K562 (cell line): ENCODE results near the gene CDX1. TPM values are rescaled to one million over a fixed set of nuclear protein-coding genes. Genes with fewer than 3 reads are reported as not detected.

ENCODE experiments used
- ATAC-seq: fragments of 200-7000 bp; cut with Tn5 transposase; 3 replicates; pipeline ENCODE4 v1.9.1; 2020; ENCODE audit warnings: moderate library complexity
- BruUV-seq: library from RNA; stranded (reverse); fragments of 400-500 nt; replicated peaks from 2 replicates; lab custom pipeline; 2021; lab: Mats Ljungman, UMichigan
- CTCF ChIA-PET: fragments of 300-600 bp; formaldehyde crosslinking; extraction: SDS; loops from one replicate; lab custom pipeline; 2021; ENCODE audit warnings: low intra/inter-chr PET ratio; lab: Yijun Ruan, JAX
- POLR2A ChIA-PET: fragments of 300-600, 350-650 bp; sonication (Branson Sonifier 250); formaldehyde crosslinking; extraction: SDS; loops from one replicate; lab custom pipeline; 2021; ENCODE audit warnings: antibody characterized with exemption, inconsistent platforms; lab: Yijun Ruan, JAX
- DNase-seq, 4 experiments: peaks; one replicate each; pipeline versions ENCODE4 v3.0.0 to v3.0.0-alpha.2; 2011 to 2018; ENCODE audit warnings: low spot score in 3 of 4, mixed read lengths in 3 of 4; ENCODE audit errors: extremely low read depth in 1 of 4
- FAIRE-seq: peaks from 2 replicates; lab custom pipeline; 2011; peaks lifted over from hg19 to GRCh38; lab: Jason Lieb, UNC
- H2AFZ ChIP-seq: 2 replicates; pipeline ENCODE4 v1.6.0; 2011; ENCODE audit warnings: low read depth, low read length, control low read depth, inconsistent platforms
- H3K27ac ChIP-seq: fragments of 200-600 bp; 3 replicates; pipeline ENCODE4 v1.8.0; 2011; ENCODE audit warnings: low read depth, mild to moderate bottlenecking, control low read depth, inconsistent platforms, low read length, moderate library complexity, mixed read lengths; ENCODE audit errors: extremely low read depth
- H3K27me3 ChIP-seq, 2 experiments: fragments of 300-600 bp in 1 of 2; 2 replicates in 1 of 2; 3 replicates in 1 of 2; pipeline versions ENCODE4 v1.6.0 to v1.8.0; 2011; ENCODE audit warnings: inconsistent platforms in 2 of 2, low read length in 2 of 2, mild to moderate bottlenecking in 1 of 2, mixed read lengths in 1 of 2, moderate library complexity in 1 of 2; ENCODE audit not compliant: control insufficient read depth in 2 of 2, insufficient read depth in 2 of 2
- H3K36me3 ChIP-seq: fragments of 300-600 bp; 3 replicates; pipeline ENCODE4 v1.8.0; 2011; ENCODE audit warnings: mild to moderate bottlenecking, low read length, inconsistent platforms; ENCODE audit not compliant: control insufficient read depth, insufficient read depth
- H3K4me1 ChIP-seq, 2 experiments: fragments of 200-600 bp in 1 of 2; replicated peaks in 1 of 2; 2 replicates in 1 of 2; 3 replicates in 1 of 2; pipeline versions ENCODE4 v1.5.1 to v1.8.0; 2011; ENCODE audit warnings: inconsistent platforms in 2 of 2, low read length in 2 of 2, mild to moderate bottlenecking in 1 of 2, mixed read lengths in 1 of 2, moderate library complexity in 1 of 2; ENCODE audit not compliant: control insufficient read depth in 2 of 2, insufficient read depth in 2 of 2
- H3K4me2 ChIP-seq: 2 replicates; pipeline ENCODE4 v1.6.1; 2011; ENCODE audit warnings: low read length, control low read depth, inconsistent platforms, mixed read lengths; ENCODE audit not compliant: insufficient read depth
- H3K4me3 ChIP-seq: fragments of 200-600 bp; sonication (generic), shearing (Covaris generic); 2 replicates; pipeline ENCODE4 v1.5.1; 2016; ENCODE audit warnings: control low read depth, inconsistent platforms
- H3K79me2 ChIP-seq: fragments of 200-600 bp; 3 replicates; pipeline ENCODE4 v1.8.0; 2011; ENCODE audit warnings: low read length, inconsistent platforms; ENCODE audit not compliant: control insufficient read depth, insufficient read depth
- H3K9ac ChIP-seq, 2 experiments: 2 replicates each; pipeline versions ENCODE4 v1.6.0 to v1.6.1; 2011; ENCODE audit warnings: low read depth in 2 of 2, low read length in 2 of 2, control low read depth in 1 of 2, inconsistent platforms in 1 of 2, mild to moderate bottlenecking in 1 of 2, mixed read lengths in 1 of 2; ENCODE audit not compliant: insufficient read depth in 1 of 2
- H3K9me1 ChIP-seq: one replicate; pipeline ENCODE4 v1.6.0; 2011; ENCODE audit warnings: inconsistent platforms, mild to moderate bottlenecking, low read length, moderate library complexity; ENCODE audit not compliant: control insufficient read depth, insufficient read depth
- H3K9me3 ChIP-seq: replicated peaks from 2 replicates; pipeline ENCODE4 v1.5.1; 2011; ENCODE audit warnings: low read depth, low read length, inconsistent platforms; ENCODE audit not compliant: control insufficient read depth, insufficient read depth
- H4K20me1 ChIP-seq: replicated peaks from 2 replicates; pipeline ENCODE4 v1.6.1; 2011; ENCODE audit warnings: low read length, inconsistent platforms, mixed read lengths; ENCODE audit not compliant: control insufficient read depth, insufficient read depth
- ELF4 ChIP-seq: fragments of 450-650 bp; formaldehyde crosslinking; IDR thresholded peaks from 2 replicates; pipeline ENCODE4 v1.4.0; 2022; ENCODE audit warnings: missing genetic modification characterization
- POLR2B ChIP-seq: fragments of 450-650 bp; IDR thresholded peaks from 2 replicates; pipeline ENCODE4 v1.6.1; 2018; ENCODE audit warnings: low read depth; ENCODE audit not compliant: partially characterized antibody
- SAP30 ChIP-seq: fragments of 200-600 bp; sonication (generic); IDR thresholded peaks from 2 replicates; pipeline ENCODE4 v1.6.1; 2012; ENCODE audit warnings: borderline replicate concordance, low read depth, mild to moderate bottlenecking, moderate library complexity, low read length, control low read depth, inconsistent platforms; ENCODE audit not compliant: insufficient read depth, poor library complexity, severe bottlenecking
- WGBS: fragments of 100-300 bp; shearing (Covaris generic); methylation state at CpG from one replicate; pipeline ENCODE4 v1.1.6; 2016; ENCODE audit warnings: low coverage, mixed read lengths; ENCODE audit not compliant: insufficient coverage; ENCODE audit errors: missing lambda C conversion rate; 5-methylcytosine and 5-hydroxymethylcytosine counted together
- in situ Hi-C: fragments of 300-500 bp; cut with MboI; formaldehyde crosslinking; loops from 4 replicates; pipeline ENCODE4 v1.15.0; 2018; ENCODE audit warnings: inconsistent platforms, mixed read lengths
- intact Hi-C: fragments of 100-400 bp; cut with micrococcal nuclease; formaldehyde crosslinking; loops from 2 replicates; pipeline ENCODE4 v1.14.2; 2022
- polyA plus RNA-seq, 8 experiments: library from polyadenylated mRNA; depleted of rRNA in 4 of 8; stranded (reverse) in 5 of 8; unstranded in 3 of 8; fragments of >200 nt; fragmentation: Nextera tagmentation in 2 of 8; fragmentation: Illumina TruSeq in 1 of 8; extraction: Ambion mirVana in 2 of 8; extraction: Trizol in 1 of 8; gene quantifications; 2 replicates each; pipeline versions ENCODE4 v1.2.1 to v1.2.3, GENCODE V29; 2011 to 2014; ENCODE audit warnings: inconsistent platforms in 1 of 8, missing spikeins in 1 of 8
- total RNA-seq, 7 experiments: library from RNA; depleted of rRNA in 6 of 7; stranded (reverse); fragments of >200 nt in 6 of 7; fragmentation: Illumina TruSeq in 2 of 7; extraction: Trizol in 2 of 7; gene quantifications; 2 replicates each; pipeline versions ENCODE4 v1.2.1 to v1.2.3, GENCODE V29; 2011 to 2021; ENCODE audit warnings: low replicate concordance in 1 of 7
- TF ChIP-seq, protein P1 (sequence below): fragments of 450-650 bp; formaldehyde crosslinking; IDR thresholded peaks from 2 replicates; pipeline ENCODE4 v1.4.0; 2020; ENCODE audit warnings: mild to moderate bottlenecking, moderate library complexity

CDX1 gene
- total and polyA plus RNA-seq, 9 of the 15 experiments (the other 6 are each of a cell fraction or from before 2014, with no cell fraction given): 0.06 to 0.16 TPM; not detected in 7

DNA sequence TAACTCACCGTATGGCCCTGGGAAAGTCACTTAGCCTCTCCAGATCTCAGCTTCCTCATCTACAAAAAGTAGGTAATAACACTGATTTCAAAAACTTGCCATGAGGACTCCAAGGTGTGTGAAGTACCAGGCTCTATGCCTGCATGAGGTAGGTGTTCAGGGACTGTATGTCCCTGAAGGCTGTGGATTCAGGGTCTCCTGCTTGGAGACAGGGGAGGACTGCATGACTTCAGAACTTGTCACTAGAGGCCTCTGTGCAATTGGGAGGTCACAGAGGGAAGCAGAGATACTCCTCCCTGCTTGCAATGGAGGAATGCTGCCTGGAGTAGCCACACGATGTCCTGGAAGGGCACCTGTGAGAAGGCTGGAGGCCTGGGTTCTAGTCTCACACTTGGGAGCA is 13.1 kb upstream of the CDX1 start:
- peaks cover 4 to 11% of the 10 kb centered on the region in 2 experiments; a peak in 4 of 5 replicates for H3K4me1 ChIP-seq
- FAIRE-seq: no peak
- TF ChIP-seq POLR2B: no peak
- TF ChIP-seq, protein P1, sequence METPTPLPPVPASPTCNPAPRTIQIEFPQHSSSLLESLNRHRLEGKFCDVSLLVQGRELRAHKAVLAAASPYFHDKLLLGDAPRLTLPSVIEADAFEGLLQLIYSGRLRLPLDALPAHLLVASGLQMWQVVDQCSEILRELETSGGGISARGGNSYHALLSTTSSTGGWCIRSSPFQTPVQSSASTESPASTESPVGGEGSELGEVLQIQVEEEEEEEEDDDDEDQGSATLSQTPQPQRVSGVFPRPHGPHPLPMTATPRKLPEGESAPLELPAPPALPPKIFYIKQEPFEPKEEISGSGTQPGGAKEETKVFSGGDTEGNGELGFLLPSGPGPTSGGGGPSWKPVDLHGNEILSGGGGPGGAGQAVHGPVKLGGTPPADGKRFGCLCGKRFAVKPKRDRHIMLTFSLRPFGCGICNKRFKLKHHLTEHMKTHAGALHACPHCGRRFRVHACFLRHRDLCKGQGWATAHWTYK: no peak
- TF ChIP-seq SAP30: no peak
- no peak for TF ChIP-seq ELF4 (CRISPR knock-in tag)
- no peak overlapping the region for H3K27ac ChIP-seq
- 11% methylated on average over 2 of the region's 2 CpGs for WGBS
- in situ Hi-C loops (no loop called here), intact Hi-C loops (no loop called here)
- no TSS peak for BruUV-seq
- no peak for DNase-seq
- H2AFZ ChIP-seq: no peak overlapping the region
- H4K20me1 ChIP-seq: peaks cover 7% of the 10 kb centered on the region; the same call in 1 of the 2 replicates
- H3K9me1 ChIP-seq: no peaks in the 10 kb centered on the region
- no peak overlapping the region for H3K4me3 ChIP-seq
- ChIA-PET POLR2A (interaction anchor here (1.0 kb wide), 1 partner anchor 9 kb away, joined by 3 read pairs; no protein-coding TSS in a partner anchor), CTCF (no interaction called here)
- H3K27me3 ChIP-seq: peaks cover 22 to 50% of the 10 kb centered on the region in 2 experiments; a peak in 4 of 5 replicates
- no peaks in the 10 kb centered on the region for H3K9me3 ChIP-seq
- no peak overlapping the region for H3K4me2 ChIP-seq
- H3K9ac ChIP-seq: no peak overlapping the region
- no peaks in the 10 kb centered on the region for H3K79me2 ChIP-seq
- no peaks in the 10 kb centered on the region for H3K36me3 ChIP-seq
- no peak for ATAC-seq
